MM.1S (cell line): Measurements from ENCODE around the gene SLC45A1.

Experiments used
- DNase-seq: peaks from one replicate; pipeline ENCODE4 v3.0.0-alpha.2; 2015
- H2AFZ ChIP-seq: fragments of 300-600 bp; sonication (generic); 2 replicates; pipeline ENCODE4 v1.6.0; 2016; ENCODE audit warnings: antibody characterized with exemption, low read length
- H3F3A ChIP-seq: fragments of 300-600 bp; sonication (generic); 2 replicates; pipeline ENCODE4 v1.6.1; 2016; ENCODE audit warnings: mild to moderate bottlenecking, antibody characterized with exemption, low read length, moderate library complexity, mixed read lengths; ENCODE audit not compliant: insufficient read depth
- H3K27ac ChIP-seq: fragments of 300-600 bp; sonication (generic); 2 replicates; pipeline ENCODE4 v1.5.1; 2016; ENCODE audit warnings: mild to moderate bottlenecking, low read length
- H3K27me3 ChIP-seq: fragments of 300-600 bp; sonication (generic); replicated peaks from 2 replicates; pipeline ENCODE4 v1.6.0; 2016; ENCODE audit warnings: low read length; ENCODE audit not compliant: insufficient read depth
- H3K36me3 ChIP-seq: fragments of 300-600 bp; sonication (generic); replicated peaks from 2 replicates; pipeline ENCODE4 v1.6.1; 2016; ENCODE audit warnings: mild to moderate bottlenecking, low read length, mixed read lengths; ENCODE audit not compliant: insufficient read depth
- H3K4me1 ChIP-seq: fragments of 300-600 bp; sonication (generic); 2 replicates; pipeline ENCODE4 v1.6.1; 2016; ENCODE audit warnings: low read length, mixed read lengths
- H3K4me2 ChIP-seq: fragments of 300-600 bp; sonication (generic); 2 replicates; pipeline ENCODE4 v1.6.0; 2016; ENCODE audit warnings: low read depth, low read length
- H3K4me3 ChIP-seq: fragments of 300-600 bp; sonication (generic); 2 replicates; pipeline ENCODE4 v1.5.1; 2016; ENCODE audit warnings: low read length, mixed read lengths
- H3K79me2 ChIP-seq: fragments of 300-600 bp; sonication (generic); 2 replicates; pipeline ENCODE4 v1.6.1; 2016; ENCODE audit warnings: mixed run types, low read length, mixed read lengths
- H3K9ac ChIP-seq: fragments of 300-600 bp; sonication (generic); 2 replicates; pipeline ENCODE4 v1.6.1; 2016; ENCODE audit warnings: low read length, mixed read lengths
- H3K9me2 ChIP-seq: fragments of 300-600 bp; sonication (generic); replicated peaks from 2 replicates; pipeline ENCODE4 v1.6.1; 2016; ENCODE audit warnings: mild to moderate bottlenecking, low read length, mixed read lengths; ENCODE audit not compliant: insufficient read depth
- H3K9me3 ChIP-seq: fragments of 300-600 bp; sonication (generic); replicated peaks from 2 replicates; pipeline ENCODE4 v1.6.1; 2016; ENCODE audit warnings: mild to moderate bottlenecking, low read length, mixed read lengths; ENCODE audit not compliant: insufficient read depth
- H4K20me1 ChIP-seq: fragments of 300-600 bp; sonication (generic); 2 replicates; pipeline ENCODE4 v1.6.1; 2016; ENCODE audit warnings: mild to moderate bottlenecking, low read length, moderate library complexity, mixed read lengths; ENCODE audit not compliant: insufficient read depth
- EZH2 ChIP-seq: fragments of 300-600 bp; sonication (generic); optimal IDR thresholded peaks from 2 replicates; pipeline ENCODE3; 2017; ENCODE audit warnings: low read depth, mild to moderate bottlenecking, antibody characterized with exemption, low read length, mixed read lengths
- EZH2phosphoT487 ChIP-seq: fragments of 300-600 bp; sonication (generic); IDR thresholded peaks from 2 replicates; pipeline ENCODE4 v1.6.1; 2018; ENCODE audit warnings: antibody characterized with exemption, low read length
- TF ChIP-seq, protein P1 (sequence below): fragments of 300-600 bp; sonication (generic); IDR thresholded peaks from 2 replicates; pipeline ENCODE4 v1.5.1; 2016; ENCODE audit warnings: antibody characterized with exemption, low read length, mixed read lengths

Gene SLC45A1

GRCh38 chr1:8299963-8300362, 18.0 kb upstream of the SLC45A1 start:
- TF ChIP-seq EZH2phosphoT487 (no peak), EZH2 (no peak)
- TF ChIP-seq, protein P1, sequence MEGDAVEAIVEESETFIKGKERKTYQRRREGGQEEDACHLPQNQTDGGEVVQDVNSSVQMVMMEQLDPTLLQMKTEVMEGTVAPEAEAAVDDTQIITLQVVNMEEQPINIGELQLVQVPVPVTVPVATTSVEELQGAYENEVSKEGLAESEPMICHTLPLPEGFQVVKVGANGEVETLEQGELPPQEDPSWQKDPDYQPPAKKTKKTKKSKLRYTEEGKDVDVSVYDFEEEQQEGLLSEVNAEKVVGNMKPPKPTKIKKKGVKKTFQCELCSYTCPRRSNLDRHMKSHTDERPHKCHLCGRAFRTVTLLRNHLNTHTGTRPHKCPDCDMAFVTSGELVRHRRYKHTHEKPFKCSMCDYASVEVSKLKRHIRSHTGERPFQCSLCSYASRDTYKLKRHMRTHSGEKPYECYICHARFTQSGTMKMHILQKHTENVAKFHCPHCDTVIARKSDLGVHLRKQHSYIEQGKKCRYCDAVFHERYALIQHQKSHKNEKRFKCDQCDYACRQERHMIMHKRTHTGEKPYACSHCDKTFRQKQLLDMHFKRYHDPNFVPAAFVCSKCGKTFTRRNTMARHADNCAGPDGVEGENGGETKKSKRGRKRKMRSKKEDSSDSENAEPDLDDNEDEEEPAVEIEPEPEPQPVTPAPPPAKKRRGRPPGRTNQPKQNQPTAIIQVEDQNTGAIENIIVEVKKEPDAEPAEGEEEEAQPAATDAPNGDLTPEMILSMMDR: no peak
- H3K4me3 ChIP-seq: no peak overlapping the region
- DNase-seq: no peak

DNA sequence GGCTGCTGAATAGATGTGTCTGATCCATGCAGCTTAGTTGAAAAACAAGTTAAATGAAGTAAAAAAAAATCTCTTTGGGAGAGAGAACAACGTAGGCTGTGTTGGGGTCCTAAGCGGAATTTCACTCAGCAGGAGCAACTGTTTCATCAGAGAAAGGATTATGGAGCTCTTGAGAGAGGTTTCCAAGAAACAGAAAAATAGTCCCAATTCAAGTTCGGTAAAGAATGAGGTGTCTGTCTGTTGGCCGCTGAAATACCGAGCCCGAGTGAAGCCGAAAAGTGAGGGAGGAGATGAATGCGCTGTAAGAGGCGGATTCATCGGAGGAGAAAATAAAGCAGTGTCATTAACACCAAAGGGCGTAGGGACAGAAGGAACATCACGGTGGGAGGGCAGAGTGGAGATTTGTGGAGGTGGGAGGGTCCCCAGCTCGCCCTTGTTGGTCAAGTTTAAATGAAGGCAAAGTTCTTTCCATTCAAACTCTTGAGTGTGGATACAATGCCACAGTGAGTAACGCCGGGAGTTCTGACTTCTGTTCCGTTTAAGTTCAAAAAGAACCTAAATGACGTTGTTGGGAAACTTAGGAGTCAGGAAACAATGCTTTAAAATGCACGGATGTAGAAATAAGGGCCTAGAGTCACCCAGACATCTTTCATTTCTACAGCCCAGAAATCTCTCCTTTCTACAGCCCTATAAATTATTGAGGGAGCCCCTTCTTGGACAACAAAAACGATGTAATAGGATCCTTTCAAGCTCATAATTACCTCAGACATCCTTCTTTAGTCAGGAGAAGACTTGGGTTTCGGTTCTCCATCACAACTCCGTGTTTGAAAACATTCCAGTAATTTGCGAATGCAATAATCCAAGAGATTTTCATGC, 15.6 kb upstream of the SLC45A1 start:
- no peak for DNase-seq

More at GRCh38 chr1:8299963-8300362, 18.0 kb upstream of the SLC45A1 start:
- Histone ChIP-seq H2AFZ (no peak overlapping the region), H3K27ac (no peak overlapping the region), H3K79me2 (no peaks in the 10 kb centered on the region), H3K9me3 (no peaks in the 10 kb centered on the region), H3F3A (no peaks in the 10 kb centered on the region), H3K27me3 (peaks cover 85% of the 10 kb centered on the region), H3K9ac (no peak overlapping the region), H3K9me2 (no peaks in the 10 kb centered on the region), H3K4me1 (no peaks in the 10 kb centered on the region), H4K20me1 (no peaks in the 10 kb centered on the region), H3K36me3 (no peaks in the 10 kb centered on the region), H3K4me2 (no peak overlapping the region)

DNA sequence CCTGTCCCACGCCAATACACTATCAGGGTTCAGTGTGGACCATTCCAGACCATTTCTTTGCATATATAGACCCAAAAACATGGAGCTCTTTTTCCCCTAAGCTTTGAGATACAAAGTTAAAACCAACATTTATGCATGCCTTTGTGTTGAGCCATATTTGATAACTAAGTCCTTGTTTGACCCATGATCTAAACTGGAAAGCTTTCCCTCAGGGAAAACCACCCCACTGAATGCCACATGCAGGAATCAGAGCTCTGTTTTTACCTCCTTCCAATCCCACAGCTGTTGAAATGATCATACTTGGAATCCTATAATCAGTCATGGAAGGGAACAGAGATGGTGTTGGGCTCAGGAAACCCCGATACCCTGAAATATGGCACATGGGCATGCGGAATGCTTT, 14.8 kb upstream of the SLC45A1 start:
- Histone ChIP-seq H3K4me2 (no peak overlapping the region), H3K27ac (no peak overlapping the region), H3F3A (no peaks in the 10 kb centered on the region), H2AFZ (no peak overlapping the region), H3K36me3 (no peaks in the 10 kb centered on the region), H3K9me2 (no peaks in the 10 kb centered on the region), H3K9ac (no peak overlapping the region), H3K79me2 (no peaks in the 10 kb centered on the region), H3K9me3 (no peaks in the 10 kb centered on the region), H3K4me3 (no peak overlapping the region), H3K27me3 (peaks cover 75% of the 10 kb centered on the region), H3K4me1 (no peaks in the 10 kb centered on the region), H4K20me1 (no peaks in the 10 kb centered on the region)
- no peak for TF ChIP-seq EZH2
- no peak for TF ChIP-seq EZH2phosphoT487
- TF ChIP-seq, protein P1: no peak
- no peak for DNase-seq

More for the DNA sequence above, 15.6 kb upstream of the SLC45A1 start:
- no peak overlapping the region for H3K27ac ChIP-seq
- no peaks in the 10 kb centered on the region for H3F3A ChIP-seq
- no peaks in the 10 kb centered on the region for H3K36me3 ChIP-seq
- H3K4me3 ChIP-seq: no peak overlapping the region
- TF ChIP-seq, protein P1: no peak
- TF ChIP-seq EZH2 (no peak), EZH2phosphoT487 (no peak)
- H3K9me3 ChIP-seq: no peaks in the 10 kb centered on the region
- no peak overlapping the region for H3K4me2 ChIP-seq
- no peaks in the 10 kb centered on the region for H3K4me1 ChIP-seq
- H2AFZ ChIP-seq: no peak overlapping the region
- H3K9me2 ChIP-seq: no peaks in the 10 kb centered on the region
- peaks cover 73% of the 10 kb centered on the region for H3K27me3 ChIP-seq
- H3K79me2 ChIP-seq: no peaks in the 10 kb centered on the region
- H3K9ac ChIP-seq: no peak overlapping the region
- H4K20me1 ChIP-seq: no peaks in the 10 kb centered on the region
